Measurements from ENCODE around the gene RAD21L1. TPM values are rescaled to one million over a fixed set of nuclear protein-coding genes. Genes with fewer than 3 reads are reported as not detected.
"Not testable (repeated sequence)": the region's sequence is repeated elsewhere in the genome, so short reads cannot be mapped to it uniquely, and the experiment has no call there.

Gene RAD21L1
- polyA plus RNA-seq, 3 donors = not detected

GRCh38 chr20:1247689-1248088 lies 21.8 kb downstream of the RAD21L1 start:
- H3K9me3 ChIP-seq (replicated peaks in 1 of 2; ENCODE audit: control insufficient read depth in 1 of 2, insufficient read depth in 1 of 2, low read length in 2 of 2) = no peaks in the 10 kb centered on the region
- Mint-ChIP-seq H3K36me3 (no peaks in the 10 kb centered on the region), H3K27ac (no peak overlapping the region), H3K9me3 (peaks cover 0 to 10% (median 3%) of the 10 kb centered on the region in 7 donors), H3K27me3 (ENCODE audit: low read depth in 3 of 3) (peaks cover 11 to 17% (median 13%) of the 10 kb centered on the region in 3 donors), H3K4me1 (no peaks in the 10 kb centered on the region), H3K4me3 (no peak overlapping the region)
- peaks cover 7 to 12% of the 10 kb centered on the region in 2 donors for H3K27me3 ChIP-seq (ENCODE audit: control insufficient read depth in 2 of 2, insufficient read depth in 2 of 2, low read length in 2 of 2)
- no peaks in the 10 kb centered on the region for H3K4me1 ChIP-seq (ENCODE audit: control insufficient read depth in 1 of 2, insufficient read depth in 2 of 2, low read length in 2 of 2)
- no peak overlapping the region for H2AFZ ChIP-seq (ENCODE audit: insufficient read depth, low read depth, low read length, poor library complexity, severe bottlenecking)
- H3K9ac ChIP-seq (ENCODE audit: insufficient read depth, low read length, poor library complexity, severe bottlenecking) = no peak overlapping the region
- no peak overlapping the region for H3K4me2 ChIP-seq (replicated peaks; ENCODE audit: extremely low read depth, low read length, poor library complexity, severe bottlenecking)
- no peaks in the 10 kb centered on the region for H4K20me1 ChIP-seq (ENCODE audit: insufficient read depth, low read length)
- no peaks in the 10 kb centered on the region for H3K36me3 ChIP-seq (replicated peaks in 1 of 2; ENCODE audit: control insufficient read depth in 1 of 2, insufficient read depth in 2 of 2, low read length in 2 of 2)
- H3K79me2 ChIP-seq (ENCODE audit: insufficient read depth, low read length) = no peaks in the 10 kb centered on the region
- intact Hi-C loops (cut with micrococcal nuclease) = no loop called here
- TF ChIP-seq CTCF (IDR thresholded peaks at IDR 0.05) = no peak
- H3K27ac ChIP-seq (ENCODE audit: low read depth in 1 of 2, low read length in 2 of 2) = no peak overlapping the region
- H3K4me3 ChIP-seq (replicated peaks in 1 of 3; ENCODE audit: low read depth in 2 of 3, low read length in 3 of 3) = no peak overlapping the region
- no peak for DNase-seq

- Mint-ChIP-seq H3K27me3 (ENCODE audit: low read depth in 3 of 3) (peaks cover 6 to 24% (median 9%) of the 10 kb centered on the region in 3 donors), H3K9me3 (peaks cover 0 to 10% (median 3%) of the 10 kb centered on the region in 7 donors)
- H3K36me3 Mint-ChIP-seq; H3K27ac Mint-ChIP-seq; H3K4me3 ChIP-seq (replicated peaks in 1 of 3; ENCODE audit: low read depth in 2 of 3, low read length in 3 of 3); H3K36me3 ChIP-seq (replicated peaks in 1 of 2; ENCODE audit: control insufficient read depth in 1 of 2, insufficient read depth in 2 of 2, low read length in 2 of 2); intact Hi-C loops (cut with micrococcal nuclease); H3K4me3 Mint-ChIP-seq; H3K9me3 ChIP-seq (replicated peaks in 1 of 2; ENCODE audit: control insufficient read depth in 1 of 2, insufficient read depth in 1 of 2, low read length in 2 of 2); H3K4me1 ChIP-seq (ENCODE audit: control insufficient read depth in 1 of 2, insufficient read depth in 2 of 2, low read length in 2 of 2); H3K27ac ChIP-seq (ENCODE audit: low read depth in 1 of 2, low read length in 2 of 2); H3K9ac ChIP-seq (ENCODE audit: insufficient read depth, low read length, poor library complexity, severe bottlenecking); H3K4me1 Mint-ChIP-seq; H2AFZ ChIP-seq (ENCODE audit: insufficient read depth, low read depth, low read length, poor library complexity, severe bottlenecking); DNase-seq; H3K79me2 ChIP-seq (ENCODE audit: insufficient read depth, low read length); H3K4me2 ChIP-seq (replicated peaks; ENCODE audit: extremely low read depth, low read length, poor library complexity, severe bottlenecking); H4K20me1 ChIP-seq (ENCODE audit: insufficient read depth, low read length): not testable (repeated sequence)
- H3K27me3 ChIP-seq (ENCODE audit: control insufficient read depth in 2 of 2, insufficient read depth in 2 of 2, low read length in 2 of 2) = peaks cover 7 to 14% of the 10 kb centered on the region in 2 donors
- no CpG with 5 or more reads among the region's 2 CpGs for WGBS (ENCODE audit: insufficient coverage)
Observed at GRCh38 chr20:1250282-1250681, 24.4 kb downstream of the RAD21L1 start.
